ENCODE data around the gene FBXO40.

The FBXO40 gene

DNA sequence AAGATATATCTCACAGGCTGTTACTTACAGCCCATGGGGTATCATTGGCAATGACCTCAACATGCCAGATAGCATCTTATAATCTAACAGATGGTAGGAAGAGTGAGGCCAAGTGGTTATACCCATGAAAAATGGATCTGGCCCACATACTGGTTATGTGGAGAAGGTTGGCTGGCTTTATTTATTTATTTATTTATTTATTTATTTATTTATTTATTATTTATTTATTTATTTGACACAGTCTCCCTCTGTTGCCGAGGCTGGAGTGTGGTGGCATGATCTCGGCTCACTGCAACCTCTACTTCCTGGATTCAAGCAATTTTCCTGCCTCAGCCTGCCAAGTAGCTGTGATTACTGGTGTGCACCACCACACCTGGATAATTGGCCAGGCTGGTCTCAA, 11.6 kb downstream of the FBXO40 start:
- no peak for DNase-seq (ENCODE audit: low read depth, low spot score)
- no peak overlapping the region for H3K4me3 ChIP-seq (ENCODE audit: low read length)

DNA sequence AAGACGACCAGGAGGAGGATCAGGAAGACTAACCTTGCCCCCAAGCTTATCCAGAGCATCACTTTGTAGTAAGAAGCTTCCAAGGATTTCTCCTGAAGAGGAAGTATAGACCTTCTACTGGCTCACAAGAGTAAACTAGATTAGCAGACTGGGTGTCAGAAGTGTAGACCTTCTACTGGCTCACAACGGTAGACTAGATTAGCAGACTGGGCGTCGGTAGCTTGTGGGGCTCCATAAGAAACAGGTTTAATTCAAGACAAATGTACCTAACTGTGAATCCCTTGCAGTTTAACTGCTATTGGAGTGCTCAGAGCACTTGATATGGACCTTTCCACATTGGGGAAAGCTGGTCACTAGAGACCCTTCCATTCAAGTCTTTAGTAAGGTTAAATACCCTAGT, 12.9 kb downstream of the FBXO40 start:
- no peak for DNase-seq (ENCODE audit: low read depth, low spot score)
- H3K4me3 ChIP-seq (ENCODE audit: low read length), result no peak overlapping the region

DNA sequence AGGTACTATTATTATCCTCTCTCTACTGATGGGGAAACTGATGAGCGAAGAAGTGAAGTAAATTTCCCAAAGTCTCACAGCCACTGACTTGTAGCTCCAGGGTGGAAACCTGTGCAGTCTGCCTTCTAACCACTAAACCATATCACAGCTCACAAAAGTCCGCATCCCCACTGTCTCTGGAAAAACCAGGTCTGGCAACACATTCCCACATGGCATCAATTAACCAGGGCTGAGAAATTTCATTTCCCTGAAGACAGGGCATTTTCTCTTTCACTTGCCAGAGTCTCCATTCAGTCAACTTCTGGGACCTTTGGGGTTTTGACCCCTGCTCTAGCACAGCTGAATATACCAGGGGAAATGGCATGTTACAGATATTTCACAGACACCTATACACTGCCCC, 26.5 kb downstream of the FBXO40 start:
- DNase-seq (ENCODE audit: low read depth, low spot score), result no peak
- no peak overlapping the region for H3K4me3 ChIP-seq (ENCODE audit: low read length)

DNA sequence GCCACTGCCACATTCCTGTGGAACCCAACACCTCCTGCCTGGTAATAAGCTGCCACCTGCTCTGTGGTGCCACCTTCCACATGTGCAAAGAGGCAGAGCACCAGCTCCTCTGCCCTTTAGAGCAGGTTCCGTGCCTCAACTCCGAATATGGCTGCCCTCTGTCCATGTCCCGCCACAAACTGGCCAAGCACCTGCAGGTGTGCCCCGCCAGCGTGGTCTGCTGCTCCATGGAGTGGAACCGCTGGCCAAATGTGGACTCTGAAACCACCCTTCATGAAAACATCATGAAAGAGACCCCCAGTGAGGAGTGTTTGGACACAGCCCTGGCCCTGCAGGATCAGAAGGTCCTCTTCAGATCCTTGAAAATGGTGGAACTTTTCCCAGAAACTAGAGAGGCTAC, 28.3 kb downstream of the FBXO40 start:
- no peak for DNase-seq (ENCODE audit: low read depth, low spot score)
- H3K4me3 ChIP-seq (ENCODE audit: low read length), result no peak overlapping the region

DNA sequence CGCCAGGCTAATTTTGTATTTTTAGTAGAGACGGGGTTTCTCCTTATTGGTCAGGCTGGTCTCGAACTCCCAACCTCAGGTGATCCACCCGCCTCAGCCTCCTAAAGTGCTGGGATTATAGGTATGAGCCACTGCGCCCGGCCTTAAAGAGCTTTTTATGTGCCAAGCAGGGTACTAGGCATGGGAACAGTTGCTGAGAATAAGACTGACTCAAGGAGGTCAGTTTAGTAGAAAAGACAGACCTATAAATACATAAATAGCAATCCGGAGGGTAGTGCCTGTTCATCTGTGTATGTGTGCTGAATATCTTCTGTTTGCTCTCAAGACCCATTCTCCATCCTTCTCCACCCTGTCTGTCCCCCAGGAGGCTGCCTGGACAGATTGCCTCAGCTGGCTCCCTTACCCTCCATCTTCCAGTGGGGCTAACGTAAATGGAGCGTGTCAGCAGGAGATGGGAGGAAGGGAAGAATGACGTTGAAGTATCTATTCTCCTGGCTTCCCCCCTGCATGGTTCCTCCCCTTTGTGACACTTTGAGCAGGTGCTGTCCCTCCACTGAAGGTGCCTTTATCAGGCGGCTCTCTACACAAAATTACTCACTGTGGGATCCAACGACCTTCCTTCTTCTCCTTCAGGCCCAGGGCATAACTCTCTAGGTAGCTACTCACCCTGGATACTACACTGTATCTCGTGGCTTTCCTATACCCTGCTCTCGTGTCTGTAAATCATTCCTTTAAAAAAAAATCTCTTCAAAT, 31.1 kb downstream of the FBXO40 start:
- no peak for DNase-seq (ENCODE audit: low read depth, low spot score)

DNA sequence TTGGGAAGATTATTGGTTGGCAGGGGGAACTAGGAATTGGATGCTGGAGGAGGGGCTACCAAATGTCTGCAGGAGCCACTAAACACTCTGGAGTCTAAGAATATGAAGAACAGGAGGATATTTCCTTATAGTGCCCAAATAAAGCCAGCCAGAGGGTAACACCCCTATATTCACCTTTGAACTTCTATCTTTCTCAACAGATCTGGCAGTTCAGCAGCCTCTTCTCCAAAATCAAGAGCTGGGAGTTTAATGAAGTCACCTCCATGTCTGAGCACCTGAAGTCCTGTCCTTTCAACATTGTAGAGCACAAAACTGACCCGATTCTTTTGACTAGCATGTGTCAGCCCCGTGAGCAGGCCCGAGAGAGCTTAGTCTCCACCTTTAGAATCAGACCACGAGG, 33.3 kb downstream of the FBXO40 start:
- H3K4me3 ChIP-seq (ENCODE audit: low read length), result no peak overlapping the region
- DNase-seq (ENCODE audit: low read depth, low spot score), result no peak

More for the DNA sequence above, 31.1 kb downstream of the FBXO40 start:
- no peak overlapping the region for H3K4me3 ChIP-seq (ENCODE audit: low read length)

DNA sequence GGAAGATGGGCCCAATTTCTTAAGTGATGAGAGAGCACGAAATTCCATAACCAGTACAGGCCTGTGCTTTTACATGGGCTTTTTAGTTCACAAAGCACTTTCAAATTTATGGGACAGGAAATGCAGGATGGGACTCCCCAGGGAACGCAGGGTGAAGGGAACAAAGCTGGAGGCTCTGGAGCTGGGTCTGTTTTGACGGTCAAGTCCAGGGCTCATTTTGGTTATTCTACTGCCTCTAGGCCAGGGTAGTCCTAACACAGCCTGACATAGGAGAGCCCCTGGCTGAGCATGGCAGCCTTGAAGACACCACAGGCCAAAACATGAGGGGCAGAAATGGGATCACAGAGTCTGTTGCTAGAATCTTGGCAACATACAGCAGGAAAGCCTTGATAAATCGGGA, 34.0 kb downstream of the FBXO40 start:
- no peak overlapping the region for H3K4me3 ChIP-seq (ENCODE audit: low read length)
- DNase-seq (ENCODE audit: low read depth, low spot score), result no peak

DNA sequence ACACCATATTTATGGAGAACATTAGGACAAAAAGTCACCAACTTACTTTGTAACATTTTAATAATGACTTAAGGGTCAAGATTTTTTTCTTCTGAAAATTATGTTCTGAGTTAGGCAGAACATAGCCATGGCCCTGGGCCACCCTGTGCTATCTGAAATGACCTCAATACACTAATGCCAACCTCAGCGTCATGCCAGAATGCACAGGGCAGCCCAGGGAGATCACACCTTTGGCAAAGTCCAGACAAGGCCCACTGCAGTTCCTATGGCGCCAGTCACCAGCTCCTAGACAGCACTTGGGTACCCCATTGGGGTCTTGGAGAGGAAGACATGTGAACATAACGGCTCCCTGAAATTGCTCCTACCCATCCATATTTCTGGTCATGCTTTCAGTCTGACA, 34.4 kb downstream of the FBXO40 start:
- no peak overlapping the region for H3K4me3 ChIP-seq (ENCODE audit: low read length)
- no peak for DNase-seq (ENCODE audit: low read depth, low spot score)

DNA sequence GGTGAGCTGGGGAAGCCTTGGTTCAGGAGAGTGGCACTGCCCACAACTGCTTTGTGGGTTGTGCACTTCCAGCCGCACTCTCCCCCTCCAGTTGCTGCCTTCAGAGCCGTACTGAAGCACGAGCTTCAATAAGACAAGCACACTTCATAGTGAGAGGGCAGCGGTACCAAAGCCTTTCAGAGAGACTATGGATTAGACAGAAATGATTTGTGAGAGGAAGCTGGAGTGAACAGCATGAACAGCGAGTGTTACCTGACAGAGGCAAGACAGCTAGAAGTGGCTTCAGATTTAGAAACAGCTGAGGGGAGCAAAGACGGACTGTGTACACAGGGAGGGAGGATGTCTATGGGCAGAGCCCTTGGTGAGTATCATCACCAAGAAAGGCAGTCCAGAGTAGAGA, 36.4 kb downstream of the FBXO40 start:
- DNase-seq (ENCODE audit: low read depth, low spot score), result no peak
- H3K4me3 ChIP-seq (ENCODE audit: low read length), result no peak overlapping the region

DNA sequence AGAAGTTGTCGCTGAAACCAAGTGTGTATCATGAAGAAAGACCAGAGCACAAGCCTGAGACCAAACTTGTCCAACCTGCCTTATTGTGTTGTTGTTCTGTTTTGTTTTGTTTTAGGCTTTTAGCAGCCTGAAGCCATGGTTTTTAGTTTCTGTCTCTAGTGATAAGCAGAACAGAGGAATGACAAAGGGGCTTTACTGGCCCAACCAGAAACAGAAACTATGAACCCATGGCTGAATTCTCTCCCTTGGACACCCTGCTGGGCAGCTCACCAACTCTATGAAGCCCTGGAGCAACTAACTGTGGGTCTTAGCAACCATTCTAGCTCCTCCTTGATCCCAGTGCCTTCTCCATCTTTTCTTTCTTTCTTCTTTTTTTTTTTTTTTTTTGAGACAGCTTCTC, 37.2 kb downstream of the FBXO40 start:
- no peak for DNase-seq (ENCODE audit: low read depth, low spot score)
- no peak overlapping the region for H3K4me3 ChIP-seq (ENCODE audit: low read length)

DNA sequence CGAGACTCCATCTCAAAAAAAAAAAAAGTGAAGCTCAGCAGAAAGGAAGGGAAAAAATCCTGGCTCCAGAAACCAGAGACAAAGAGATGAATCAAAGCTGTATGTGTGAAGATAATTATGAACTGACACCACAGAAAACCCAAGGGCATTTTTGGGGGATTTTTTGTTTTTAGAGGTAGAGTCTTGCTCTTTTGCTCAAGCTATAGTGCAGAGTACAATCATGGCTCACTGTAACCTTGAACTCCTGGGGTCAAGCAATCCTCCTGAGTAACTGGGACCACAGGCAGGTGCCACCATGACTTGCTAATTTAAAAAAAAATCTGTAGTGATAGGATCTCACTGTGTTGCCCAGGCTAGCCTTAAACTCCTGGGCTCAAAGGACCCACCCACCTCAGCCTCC, 44.7 kb downstream of the FBXO40 start:
- no peak for DNase-seq (ENCODE audit: low read depth, low spot score)
- H3K4me3 ChIP-seq (ENCODE audit: low read length), result no peak overlapping the region

DNA sequence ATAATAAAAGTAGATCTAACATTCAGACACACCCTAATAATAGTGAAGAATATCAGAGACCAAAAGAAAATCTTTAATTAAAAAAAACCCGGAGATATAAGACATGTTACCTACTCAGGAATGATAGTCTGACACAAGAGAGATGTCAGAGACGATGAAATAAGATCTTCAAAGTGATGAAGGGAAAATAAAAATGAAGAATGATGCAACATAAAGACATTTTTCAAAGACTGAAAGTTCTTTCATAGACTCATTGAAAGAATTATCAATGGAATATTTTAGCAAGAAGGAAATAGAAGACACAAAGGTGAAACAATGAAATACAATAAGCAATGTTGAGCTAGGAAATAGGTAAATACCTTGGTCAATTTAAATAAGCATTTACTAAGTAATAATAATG, 47.9 kb downstream of the FBXO40 start:
- no peak for DNase-seq (ENCODE audit: low read depth, low spot score)
- no peak overlapping the region for H3K4me3 ChIP-seq (ENCODE audit: low read length)

DNA sequence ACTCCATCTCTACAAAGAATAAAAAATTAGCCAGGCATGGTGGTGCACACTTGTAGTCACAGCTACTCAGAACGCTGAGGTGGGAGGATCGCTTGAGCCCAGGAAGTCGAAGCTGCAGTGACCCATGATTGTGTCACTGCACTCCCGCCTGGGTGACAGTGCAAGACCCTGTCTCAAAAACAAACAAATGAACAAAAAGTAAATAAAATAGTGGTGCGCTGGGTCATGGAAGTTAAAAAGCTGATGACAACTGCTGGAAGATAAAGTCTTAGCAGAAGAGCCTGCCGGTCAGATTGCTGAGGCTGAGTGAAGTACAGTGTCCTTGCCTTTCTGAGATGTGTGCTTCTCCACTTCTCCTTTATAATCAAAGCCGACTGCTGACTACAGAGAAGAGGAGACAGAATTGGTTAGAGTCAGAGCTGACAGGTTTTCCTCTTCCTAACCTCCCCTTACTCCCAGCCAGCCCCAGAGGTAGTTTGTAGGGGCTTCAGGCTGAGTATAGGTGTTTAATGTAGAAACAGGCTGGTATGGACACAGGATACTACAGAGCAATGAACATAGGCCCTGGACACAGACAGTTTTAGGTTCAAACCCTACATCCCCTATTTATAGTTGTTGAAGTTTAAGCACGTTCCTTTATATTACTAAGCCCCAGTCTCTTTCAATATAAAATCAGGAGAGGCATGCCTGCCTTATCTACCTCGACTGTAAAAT, 49.6 kb downstream of the FBXO40 start:
- H3K4me3 ChIP-seq (ENCODE audit: low read length), result no peak overlapping the region
- DNase-seq (ENCODE audit: low read depth, low spot score), result no peak

DNA sequence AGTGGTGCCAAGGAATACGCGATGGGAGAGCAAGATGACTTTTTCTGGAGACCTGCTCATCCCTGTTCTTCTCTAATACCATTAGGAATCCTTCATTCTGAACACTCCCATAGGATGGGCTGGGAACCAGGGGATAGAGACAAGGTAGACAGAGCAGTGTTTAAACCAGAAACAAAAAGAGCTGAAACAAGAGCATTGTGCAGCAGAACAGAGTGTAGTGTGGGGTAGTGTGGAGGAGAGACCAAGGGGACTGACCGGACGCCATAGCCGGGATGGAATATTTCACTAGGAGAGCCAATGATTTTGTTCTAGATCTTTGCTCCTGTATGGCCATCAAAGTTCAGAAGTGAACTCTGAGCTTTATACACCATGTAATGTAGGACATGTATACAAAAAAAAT, 51.9 kb downstream of the FBXO40 start:
- DNase-seq (ENCODE audit: low read depth, low spot score), result no peak
- H3K4me3 ChIP-seq (ENCODE audit: low read length), result no peak overlapping the region

DNA sequence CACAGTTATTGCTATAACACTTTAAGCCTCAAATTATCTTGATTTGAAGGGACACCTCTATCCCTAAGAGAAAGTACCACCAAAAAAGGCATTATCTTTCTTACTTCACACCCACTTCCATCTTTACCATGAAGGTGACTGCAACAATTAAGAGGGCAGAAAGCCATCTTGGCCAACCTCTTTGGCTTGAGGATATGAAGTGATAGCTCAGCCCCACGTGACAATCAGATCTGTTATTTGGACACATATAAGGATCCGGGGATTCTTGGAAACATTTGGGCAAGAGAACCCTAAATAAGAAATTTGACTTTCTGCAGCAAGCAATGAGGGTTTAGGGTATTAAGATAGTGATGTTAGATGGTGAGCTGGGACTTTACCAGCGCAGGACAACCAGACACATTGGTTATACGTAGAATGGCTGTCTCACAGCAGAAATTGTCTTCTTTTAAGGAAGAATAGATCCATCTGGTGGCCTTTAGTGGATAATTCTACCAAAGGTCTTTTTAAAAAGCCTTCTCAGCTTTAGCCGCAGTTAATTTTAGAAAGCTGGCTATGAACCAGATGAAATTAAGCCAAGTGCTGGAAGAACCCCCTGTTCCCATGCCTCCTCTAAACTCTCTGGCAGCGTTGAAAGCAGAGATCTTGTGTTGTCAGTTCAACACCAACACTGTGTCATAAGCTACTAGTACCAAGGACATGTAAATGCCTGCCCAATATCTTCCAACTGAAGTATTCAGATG, 55.2 kb downstream of the FBXO40 start:
- no peak overlapping the region for H3K4me3 ChIP-seq (ENCODE audit: low read length)
- no peak for DNase-seq (ENCODE audit: low read depth, low spot score)

DNA sequence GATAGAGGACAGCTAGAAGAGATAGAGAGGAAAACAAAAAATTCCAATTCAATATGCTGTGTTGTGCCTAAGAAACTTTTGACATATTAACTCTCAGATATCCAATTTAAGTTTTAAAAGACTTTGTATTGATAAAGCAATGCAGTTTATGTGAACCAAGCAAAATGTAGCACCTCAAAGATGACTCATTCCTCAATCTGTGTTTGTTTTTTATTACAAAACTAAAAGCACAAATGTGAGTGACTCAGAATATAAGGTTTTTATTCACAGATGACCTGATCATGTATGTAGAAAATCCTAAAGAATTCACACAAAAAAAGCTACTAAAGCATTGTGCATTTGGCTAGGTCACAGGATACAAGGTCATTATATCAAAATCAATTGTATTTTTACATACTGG, 56.5 kb downstream of the FBXO40 start:
- H3K4me3 ChIP-seq (ENCODE audit: low read length), result no peak overlapping the region
- DNase-seq (ENCODE audit: low read depth, low spot score), result no peak

DNA sequence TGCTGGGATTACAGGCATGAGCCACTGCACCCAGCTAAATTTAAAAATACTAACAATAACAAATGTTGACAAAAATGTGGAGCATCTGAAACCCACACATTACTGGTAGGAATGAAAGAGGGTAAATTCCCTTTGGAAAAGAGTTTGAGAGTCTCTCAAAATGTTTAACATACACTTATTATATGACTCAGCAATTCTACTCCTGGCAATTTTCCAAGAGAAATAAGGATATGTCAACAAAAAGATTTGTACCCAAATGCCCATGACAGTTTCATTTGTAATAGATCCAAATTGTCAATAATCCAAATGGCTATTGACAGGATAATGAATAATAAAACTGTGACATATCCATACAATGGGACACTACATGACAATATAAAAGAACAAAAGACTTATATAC, 58.5 kb downstream of the FBXO40 start:
- no peak overlapping the region for H3K4me3 ChIP-seq (ENCODE audit: low read length)
- no peak for DNase-seq (ENCODE audit: low read depth, low spot score)

DNA sequence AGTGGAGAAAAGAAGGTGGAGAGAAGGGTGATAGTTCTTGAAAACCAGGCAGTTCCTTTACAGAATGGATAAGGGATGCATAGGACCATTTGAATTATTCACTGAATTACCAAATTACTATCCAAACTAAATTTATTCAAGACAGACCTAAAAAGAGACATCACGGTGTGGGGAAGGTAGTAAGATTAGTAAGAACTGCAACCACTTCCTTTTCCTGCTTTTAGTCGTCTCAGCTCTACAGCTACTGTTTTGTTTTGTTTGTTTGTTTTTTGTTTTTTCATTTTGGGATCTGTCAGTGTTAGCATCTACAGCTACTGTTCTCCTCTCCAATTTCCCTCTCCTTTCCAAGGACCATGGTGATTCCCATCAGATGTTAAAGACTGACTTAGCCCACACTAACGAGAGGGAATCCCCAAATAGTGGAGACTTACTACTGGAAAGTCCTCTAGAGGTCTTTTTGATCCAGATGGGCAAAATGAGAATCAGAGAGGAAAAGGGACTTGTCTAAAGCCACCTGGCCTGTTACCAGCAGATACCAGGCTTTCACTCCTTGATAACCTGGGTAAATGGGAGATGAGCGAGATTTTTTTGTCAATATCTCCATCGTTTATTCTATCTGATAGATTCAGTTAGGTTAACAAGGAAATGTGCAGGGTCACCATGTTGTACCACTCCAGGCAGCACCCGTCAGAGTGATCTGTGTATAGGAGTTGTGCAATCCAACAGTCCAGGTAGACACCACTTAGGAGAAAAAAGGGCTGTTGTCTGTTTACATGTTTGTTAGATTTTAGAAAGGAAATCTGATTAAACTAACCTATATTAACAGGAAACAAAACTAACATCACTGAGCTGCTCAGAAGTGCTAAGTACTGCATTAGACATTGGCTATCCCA, 61.6 kb downstream of the FBXO40 start:
- peak overlapping the region; percentile 1; the same call in 1 of the 2 replicates for H3K4me3 ChIP-seq (ENCODE audit: low read length)

DNA sequence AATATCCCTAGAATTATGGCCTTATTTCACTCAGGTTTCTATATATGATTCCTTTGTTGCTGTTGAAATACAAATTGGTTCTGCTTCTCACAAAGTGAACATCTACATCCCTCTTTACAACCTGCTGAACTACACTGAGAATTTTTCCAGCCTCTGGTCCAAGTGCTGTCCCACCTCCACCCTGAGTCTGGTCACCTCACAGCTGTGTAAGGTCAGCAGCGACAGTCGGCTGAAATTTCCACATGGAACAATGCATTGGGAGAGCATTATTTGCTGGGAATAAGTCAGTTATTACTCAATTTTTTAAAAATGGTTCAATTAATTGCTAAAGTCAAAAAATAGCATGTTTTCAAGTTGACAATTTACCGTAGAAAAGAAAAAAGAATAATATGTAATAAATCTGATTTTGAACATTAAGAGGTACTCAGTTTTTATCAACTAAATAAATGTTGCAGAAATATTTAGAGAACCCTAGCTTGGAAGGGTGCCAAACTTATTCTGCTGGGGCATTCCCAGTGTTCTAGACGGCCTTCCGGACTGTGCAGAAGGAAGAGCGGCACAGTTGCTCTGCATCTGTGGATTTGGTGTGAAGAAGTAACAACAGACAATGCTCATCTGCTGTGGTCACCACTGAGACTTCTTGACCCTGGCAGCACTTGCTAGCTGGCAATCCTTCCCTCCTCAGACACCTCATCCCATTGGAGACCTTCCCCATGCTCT, 65.7 kb downstream of the FBXO40 start:
- no peak overlapping the region for H3K4me3 ChIP-seq (ENCODE audit: low read length)
- no peak for DNase-seq (ENCODE audit: low read depth, low spot score)

More for the DNA sequence above, 61.6 kb downstream of the FBXO40 start:
- DNase-seq (ENCODE audit: low read depth, low spot score), result peak; percentile 51

All from Jurkat, Clone E6-1 (cell line).